IPS-18c (cell line): Measurements from ENCODE around the gene CRPPA.
A peak's percentile ranks its signal among the peaks of the same experiment; 100 is the strongest.
"Not testable (repeated sequence)": the region's sequence is repeated elsewhere in the genome, so short reads cannot be mapped to it uniquely, and the experiment has no call there.

Source experiments
- H3K4me3 ChIP-seq: 2 replicates; pipeline ENCODE4 v1.7.0; 2013; ENCODE audit warnings: low read depth, mild to moderate bottlenecking, low read length, moderate library complexity; ENCODE audit not compliant: insufficient read depth
- H3K9me3 ChIP-seq: one replicate; pipeline ENCODE4 v1.6.1; 2013; ENCODE audit warnings: mild to moderate bottlenecking, low read length, moderate library complexity; ENCODE audit not compliant: control insufficient read depth, insufficient read depth

Gene CRPPA

GRCh38 chr7:16421333-16422102 is at the start of gene CRPPA:
TSS of gene CRPPA (minus strand) at chr7:16421538. CDS start at chr7:16421322, 216 bp downstream.
- peak within 1 kb of the TSS; percentile 79 for H3K4me3 ChIP-seq
- H3K9me3 ChIP-seq = no peaks in the 10 kb centered on the region

GRCh38 chr7:16465469-16466361 is 44.4 kb upstream of the CRPPA start, which contains the start of gene SOSTDC1:
TSS of gene SOSTDC1 (minus strand) at chr7:16465738. CDS start at chr7:16465668, 70 bp downstream.
- no peaks in the 10 kb centered on the region for H3K9me3 ChIP-seq
- no peak within 1 kb of the TSS; the same call in 1 of the 2 replicates for H3K4me3 ChIP-seq

GRCh38 chr7:16463949-16464715 is 42.8 kb upstream of the CRPPA start:
- H3K9me3 ChIP-seq = no peaks in the 10 kb centered on the region
- no peak overlapping the region for H3K4me3 ChIP-seq

GRCh38 chr7:16463520-16463919 is 42.2 kb upstream of the CRPPA start:
- no peaks in the 10 kb centered on the region for H3K9me3 ChIP-seq
- no peak overlapping the region for H3K4me3 ChIP-seq

- Histone ChIP-seq H3K4me3 (no peak overlapping the region), H3K9me3 (no peaks in the 10 kb centered on the region)
Measured at GRCh38 chr7:16462431-16462889, 41.1 kb upstream of the CRPPA start.

GRCh38 chr7:16460789-16461493 is 39.6 kb upstream of the CRPPA start:
- Histone ChIP-seq H3K9me3 (no peaks in the 10 kb centered on the region), H3K4me3 (no peak overlapping the region)

GRCh38 chr7:16456303-16456702 is 35.0 kb upstream of the CRPPA start:
- not testable (repeated sequence) for H3K9me3 ChIP-seq, H3K4me3 ChIP-seq

GRCh38 chr7:16455591-16455990 is 34.3 kb upstream of the CRPPA start:
- Histone ChIP-seq H3K4me3 (no peak overlapping the region), H3K9me3 (no peaks in the 10 kb centered on the region)

GRCh38 chr7:16450366-16450765 is 29.0 kb upstream of the CRPPA start:
- Histone ChIP-seq H3K4me3 (no peak overlapping the region), H3K9me3 (no peaks in the 10 kb centered on the region)

GRCh38 chr7:16447876-16448275 is 26.5 kb upstream of the CRPPA start:
- Histone ChIP-seq H3K9me3 (no peaks in the 10 kb centered on the region), H3K4me3 (no peak overlapping the region)

GRCh38 chr7:16446508-16446907 is 25.2 kb upstream of the CRPPA start:
- no peaks in the 10 kb centered on the region for H3K9me3 ChIP-seq
- H3K4me3 ChIP-seq = no peak overlapping the region

- not testable (repeated sequence) for H3K4me3 ChIP-seq, H3K9me3 ChIP-seq
Measured at GRCh38 chr7:16443871-16444270, 22.5 kb upstream of the CRPPA start.

GRCh38 chr7:16438988-16439387 is 17.6 kb upstream of the CRPPA start:
- H3K4me3 ChIP-seq = no peak overlapping the region
- H3K9me3 ChIP-seq = no peaks in the 10 kb centered on the region

GRCh38 chr7:16436306-16436705 is 15.0 kb upstream of the CRPPA start:
- H3K9me3 ChIP-seq = no peaks in the 10 kb centered on the region
- H3K4me3 ChIP-seq = no peak overlapping the region

GRCh38 chr7:16433568-16434122 is 12.3 kb upstream of the CRPPA start:
- Histone ChIP-seq H3K4me3 (no peak overlapping the region), H3K9me3 (no peaks in the 10 kb centered on the region)

GRCh38 chr7:16432425-16432731 is 11.0 kb upstream of the CRPPA start:
- no peaks in the 10 kb centered on the region for H3K9me3 ChIP-seq
- H3K4me3 ChIP-seq = no peak overlapping the region
